NCI-H2081 (cell line): ENCODE measurements around the gene KIF7.
"Not testable (repeated sequence)": the region's sequence is repeated elsewhere in the genome, so short reads cannot be mapped to it uniquely, and the experiment has no call there.

Experiments used
- DNase-seq, 2 experiments: peaks; one replicate each; lab custom pipeline; 2025; lab: John Stamatoyannopoulos, UW

The KIF7 gene

GRCh38 chr15:89654847-89655805 is at the start of gene KIF7:
TSS of gene KIF7 (minus strand) at chr15:89655467. CDS start at chr15:89652930, 2,537 bp downstream.
- peak in 1 of 2 experiments; percentile 30 for DNase-seq

DNA sequence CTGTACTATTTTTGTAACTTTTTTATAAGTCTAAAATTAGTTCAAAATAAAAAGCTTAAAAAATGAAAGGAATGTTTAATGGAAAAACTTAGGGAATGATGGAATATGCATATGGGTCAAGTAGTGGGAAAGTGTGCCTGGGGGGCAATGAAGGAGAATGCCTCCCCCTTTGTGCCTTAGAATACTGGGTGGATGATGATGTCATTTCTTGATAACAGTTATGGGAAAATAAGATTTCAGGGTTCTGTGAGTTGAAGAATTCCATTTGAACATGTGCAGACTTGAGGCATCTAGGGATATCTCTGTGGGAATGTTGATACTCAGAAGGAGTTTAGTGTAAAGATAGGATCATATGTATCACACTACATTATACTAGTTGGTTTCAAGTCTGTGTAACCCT is 49.1 kb upstream of the KIF7 start:
- no peak for DNase-seq

GRCh38 chr15:89695198-89695597 is 39.9 kb upstream of the KIF7 start:
- DNase-seq, result no peak

GRCh38 chr15:89693696-89694095 is 38.4 kb upstream of the KIF7 start:
- DNase-seq, result no peak

DNA sequence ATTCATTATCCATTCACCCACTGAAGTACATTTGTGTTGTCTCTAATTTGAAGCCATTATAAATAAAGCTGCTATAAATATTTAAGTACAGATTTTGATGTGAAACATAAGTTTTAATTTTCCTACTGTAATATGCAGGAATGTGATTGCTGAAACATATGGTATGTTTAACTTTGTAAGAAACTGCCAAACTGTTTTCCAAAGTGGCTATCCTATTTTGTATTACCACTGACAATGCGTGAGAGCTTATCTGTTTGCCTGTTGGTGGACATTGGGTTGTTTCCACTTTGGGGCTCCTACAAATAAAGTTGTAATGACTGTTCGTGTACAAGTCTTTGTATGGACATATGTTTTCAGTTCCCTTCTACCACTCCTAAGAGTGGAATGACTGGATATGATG is 37.8 kb upstream of the KIF7 start:
- no peak for DNase-seq

DNA sequence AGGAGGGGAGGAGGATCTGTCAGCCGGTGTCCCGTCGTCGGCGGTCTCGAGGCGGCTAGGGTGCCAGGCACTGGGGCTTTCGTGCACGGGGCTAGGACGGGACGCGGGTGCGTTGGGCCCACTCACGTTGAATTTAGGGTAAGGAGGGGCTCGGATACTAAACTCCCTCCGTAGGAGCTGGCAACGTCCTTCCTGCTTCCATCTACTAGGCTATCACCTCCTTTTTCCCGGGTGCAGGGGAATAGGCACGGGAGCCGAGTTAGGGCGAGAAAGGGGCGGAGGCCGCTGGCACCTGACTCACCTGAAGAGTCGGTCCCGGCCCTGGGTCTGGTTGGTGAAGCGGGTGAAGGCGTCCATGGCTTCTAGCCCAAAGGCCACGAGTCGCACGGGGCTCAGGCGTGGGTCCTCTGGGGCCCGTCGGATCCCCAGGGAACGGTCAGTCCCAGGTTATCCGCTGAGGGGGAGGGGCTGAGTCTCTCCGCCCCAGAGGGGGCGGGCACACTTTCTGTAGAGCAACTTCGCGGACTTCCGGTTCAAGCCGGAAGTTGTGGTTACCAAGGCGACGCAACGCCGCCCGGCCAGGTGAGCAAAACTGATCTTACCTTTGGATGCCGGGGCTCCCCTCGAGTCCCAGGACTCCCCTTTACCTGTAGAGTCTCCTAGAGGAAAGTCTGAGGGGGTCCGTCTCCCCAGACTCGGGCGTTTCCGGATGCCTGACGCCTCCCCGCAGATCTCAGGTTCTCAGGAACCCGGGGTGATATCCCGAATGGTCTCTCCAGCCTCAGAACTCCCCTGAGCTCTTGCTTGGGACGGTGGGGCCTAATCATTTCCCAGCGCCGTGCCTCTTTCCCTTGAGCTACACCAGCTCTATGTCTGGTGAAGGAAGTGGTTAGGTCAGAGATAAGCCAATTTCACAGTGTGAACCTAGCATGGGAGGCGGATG is 35.3 kb upstream of the KIF7 start, which contains the start of the genes PEX11A and WDR93:
Gene PEX11A (minus strand): TSS at position 479 of the 943 bp plus-strand sequence. CDS start 122 bp downstream, at position 357.
Gene WDR93 (plus strand): TSS at position 536 of the 943 bp plus-strand sequence. CDS start 10,936 bp downstream, outside the sequence.
- peak; percentile 76 to 86 for DNase-seq

- DNase-seq, result not testable (repeated sequence)
Measured at GRCh38 chr15:89689930-89690275, 34.6 kb upstream of the KIF7 start.

DNA sequence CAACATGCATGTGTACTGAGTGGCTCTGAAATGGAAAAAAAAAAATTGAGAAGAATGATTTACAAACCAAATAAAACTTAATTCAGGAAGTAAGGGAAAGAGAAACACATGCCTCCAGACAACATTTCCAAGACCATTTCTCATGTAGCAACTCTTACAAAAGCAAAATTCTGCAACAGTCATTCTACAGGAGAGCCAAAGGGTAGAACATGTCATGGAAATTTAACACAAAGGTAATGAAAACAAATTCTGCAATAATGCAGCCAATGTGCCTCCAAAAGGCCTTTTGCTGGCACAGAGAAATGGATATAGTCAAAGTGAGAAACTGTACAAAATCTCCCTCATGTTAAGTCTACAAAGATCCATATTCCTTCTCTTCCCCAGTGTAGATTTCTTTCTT is 31.3 kb upstream of the KIF7 start:
- DNase-seq, result no peak

GRCh38 chr15:89685995-89686394 is 30.7 kb upstream of the KIF7 start:
- DNase-seq, result no peak

- DNase-seq, result no peak
Measured at GRCh38 chr15:89681146-89681545, 25.9 kb upstream of the KIF7 start.

DNA sequence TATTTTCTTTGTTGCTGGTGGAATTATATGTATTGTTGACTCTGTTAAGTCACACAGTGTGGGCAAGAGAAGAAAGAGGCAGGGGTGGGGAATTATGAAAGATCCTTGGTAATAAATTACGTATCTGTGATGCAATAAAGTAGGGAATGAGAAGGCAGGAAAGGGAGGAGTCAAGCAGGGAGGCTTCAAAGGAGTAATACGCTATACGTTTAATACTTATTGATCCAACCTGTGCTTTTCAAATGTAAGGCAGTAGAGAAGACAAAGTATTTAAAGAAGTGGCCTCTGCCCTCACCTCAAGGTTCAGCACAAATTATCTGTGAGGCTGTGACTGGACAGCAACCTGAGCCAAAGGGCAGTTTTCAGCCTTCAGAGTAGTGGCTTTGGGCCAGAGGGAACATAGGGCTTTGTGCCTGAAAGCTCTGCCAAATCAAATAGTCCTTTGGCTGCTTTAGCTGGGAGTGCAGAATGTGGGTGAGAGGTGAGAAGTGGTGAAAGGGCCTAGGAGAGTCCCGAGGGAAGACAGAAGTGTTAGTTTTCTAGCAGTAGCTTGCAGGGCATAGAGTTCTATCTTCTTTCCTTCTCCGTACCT is 25.1 kb upstream of the KIF7 start:
- no peak for DNase-seq

DNA sequence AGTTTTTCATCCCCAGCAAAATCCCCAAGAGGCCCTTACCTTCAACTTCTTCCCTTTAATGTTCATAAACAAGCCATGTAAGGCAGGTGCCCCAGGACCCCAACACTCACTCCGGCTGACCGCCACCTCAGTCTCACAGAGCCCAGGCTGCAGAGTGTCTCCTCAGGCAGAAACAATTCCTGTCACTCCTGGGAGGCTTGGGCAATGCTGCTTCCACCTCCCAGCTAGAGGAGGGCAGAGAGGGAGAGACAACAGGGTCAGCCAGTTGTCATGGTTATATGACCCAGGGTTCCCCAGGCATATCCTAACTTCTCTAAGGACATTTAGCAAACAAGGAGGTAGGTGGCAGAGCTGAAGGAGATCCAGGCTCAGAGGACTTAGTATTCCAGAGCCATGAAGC is 23.9 kb upstream of the KIF7 start, which contains the start of gene PLIN1:
Gene PLIN1 (minus strand): TSS at position 156 of the 400 bp plus-strand sequence. CDS start 1,878 bp downstream, outside the sequence.
- no peak for DNase-seq

GRCh38 chr15:89677381-89677780 is 22.1 kb upstream of the KIF7 start:
- no peak for DNase-seq

GRCh38 chr15:89675606-89676005 is 20.3 kb upstream of the KIF7 start:
- DNase-seq, result no peak

GRCh38 chr15:89674526-89674925 is 19.3 kb upstream of the KIF7 start:
- no peak for DNase-seq

GRCh38 chr15:89673165-89673512 is 17.9 kb upstream of the KIF7 start:
- DNase-seq, result no peak

GRCh38 chr15:89672221-89673164 is 17.2 kb upstream of the KIF7 start:
- DNase-seq, result no peak

DNA sequence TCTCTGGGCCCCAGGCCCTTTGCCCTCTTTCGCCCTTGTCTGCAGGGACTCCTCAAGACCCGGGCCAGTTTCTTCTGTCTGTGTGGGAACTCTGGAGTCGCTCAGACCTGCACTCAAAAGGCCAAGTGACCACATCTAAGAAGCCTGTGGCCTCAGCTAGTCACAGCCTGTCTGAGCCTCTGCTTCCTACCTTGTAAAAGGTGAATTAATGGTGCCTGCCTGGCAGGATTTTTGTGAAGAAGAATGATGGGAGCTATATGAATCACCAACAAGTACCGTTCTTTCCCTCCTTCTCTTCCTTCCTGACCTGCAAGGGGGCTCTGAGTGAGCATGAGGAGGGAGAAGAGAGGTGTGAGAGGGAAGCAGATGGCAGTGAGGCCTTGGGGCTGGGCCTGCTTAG is 16.4 kb upstream of the KIF7 start:
- no peak for DNase-seq

DNA sequence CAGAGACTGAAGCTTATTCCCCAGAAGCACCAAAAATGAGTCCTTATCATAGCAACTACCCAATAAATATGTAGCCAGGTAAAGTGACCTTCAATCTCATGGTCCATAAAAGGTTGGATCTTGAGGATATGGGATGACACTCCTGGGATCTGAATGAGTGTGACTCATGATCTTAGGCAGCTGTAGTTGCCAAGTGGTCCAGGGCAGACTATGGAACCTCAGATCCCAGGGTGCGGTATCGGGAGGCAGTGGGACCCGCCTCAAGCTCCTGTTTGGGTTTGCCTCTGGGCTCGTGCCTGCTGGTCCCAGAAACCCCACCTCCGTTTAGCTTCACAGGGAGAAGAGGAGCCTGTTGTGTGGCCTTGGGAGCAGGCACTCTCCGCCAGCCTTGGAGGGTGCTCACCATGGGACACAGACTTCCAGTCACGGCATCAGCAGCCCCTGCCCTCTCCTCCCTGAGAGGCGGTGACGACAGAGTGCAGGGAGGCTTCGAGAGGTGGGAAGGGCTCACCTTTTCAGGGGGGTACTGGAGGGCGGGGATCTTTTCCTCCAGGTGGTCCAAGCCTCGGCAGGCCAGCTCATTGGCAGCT is 15.8 kb upstream of the KIF7 start:
- DNase-seq, result no peak

GRCh38 chr15:89669941-89670340 is 14.7 kb upstream of the KIF7 start:
- no peak for DNase-seq
